Measurements from ENCODE around the gene ZBED1. TPM values are rescaled to one million over a fixed set of nuclear protein-coding genes. Genes with fewer than 3 reads are reported as not detected.
A peak's percentile ranks its signal among the peaks of the same experiment; 100 is the strongest.

The ZBED1 gene
- total and polyA plus RNA-seq, 9 of the 15 experiments (the other 6 are each of a cell fraction or from before 2014, with no cell fraction given) = 0.61 to 27.6 (median 13.9) TPM

DNA sequence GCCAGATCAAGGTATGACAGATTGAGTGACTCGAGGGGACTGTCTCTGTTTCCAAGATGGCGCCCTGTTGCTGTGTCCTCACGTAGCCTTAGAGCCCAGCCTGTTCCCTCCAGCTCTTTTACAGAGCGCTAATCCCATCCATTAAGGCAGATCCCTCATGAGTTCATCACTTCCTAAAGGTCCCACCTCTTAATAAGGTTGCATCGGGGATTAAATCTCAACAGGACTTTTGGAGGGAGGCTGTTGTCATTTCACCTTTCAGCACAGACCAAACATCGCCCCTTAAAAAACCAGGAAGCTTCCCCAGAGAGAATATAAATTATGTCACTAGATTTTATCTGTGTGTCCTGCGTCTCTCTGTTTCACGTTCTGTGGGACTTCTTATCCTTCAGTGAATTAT is 32.6 kb upstream of the ZBED1 start:
- POLR2A ChIA-PET = no interaction called here
- BruUV-seq (replicated peaks) = no TSS peak

More for the DNA sequence above, 32.6 kb upstream of the ZBED1 start:
- WGBS (ENCODE audit: insufficient coverage, low coverage, missing lambda C conversion rate) = 0% methylated on average over 7 of the region's 8 CpGs
- no peak overlapping the region for H3K9ac ChIP-seq (ENCODE audit: insufficient read depth in 1 of 2, low read depth in 2 of 2, low read length in 2 of 2)
- peak; percentile 80 for ATAC-seq
- H3K79me2 ChIP-seq (ENCODE audit: control insufficient read depth, insufficient read depth, low read length) = no peaks in the 10 kb centered on the region
- DNase-seq (ENCODE audit: extremely low read depth in 1 of 4, low spot score in 3 of 4) = peak in 1 of 4 experiments; percentile 8
- no peaks in the 10 kb centered on the region for H3K9me3 ChIP-seq (replicated peaks; ENCODE audit: control insufficient read depth, insufficient read depth, low read depth, low read length)
- H3K4me1 ChIP-seq (replicated peaks in 1 of 2; ENCODE audit: control insufficient read depth in 2 of 2, insufficient read depth in 2 of 2, low read length in 2 of 2) = no peaks in the 10 kb centered on the region; a peak in 1 of 5 replicates
- intact Hi-C loops (cut with micrococcal nuclease) = no loop called here
- H3K4me2 ChIP-seq (ENCODE audit: insufficient read depth, low read length) = peak overlapping the region; percentile 58
- in situ Hi-C loops (cut with MboI) = no loop called here
- H3K9me1 ChIP-seq (ENCODE audit: control insufficient read depth, insufficient read depth, low read length) = no peaks in the 10 kb centered on the region
- TF ChIP-seq MEIS2 (IDR thresholded peaks at IDR 0.05; ENCODE audit: partially characterized antibody) (peak; percentile 85), ATF7 (IDR thresholded peaks at IDR 0.05) (peak; percentile 41; the same call in 1 of the 2 replicates), SNIP1 (IDR thresholded peaks at IDR 0.05; ENCODE audit: low read depth) (no peak), ZNF224 (CRISPR knock-in tag; IDR thresholded peaks at IDR 0.05) (no peak), YY1 (IDR thresholded peaks at IDR 0.05; ENCODE audit: borderline replicate concordance in 1 of 3, control insufficient read depth in 1 of 3, extremely low read depth in 1 of 3, insufficient read depth in 3 of 3, insufficient read length in 1 of 3, insufficient replicate concordance in 2 of 3, low read depth in 1 of 3, low read length in 2 of 3) (peak; percentile 31 to 87 (median 37)), HDAC3 (IDR thresholded peaks at IDR 0.05; ENCODE audit: borderline replicate concordance, partially characterized antibody) (peak; percentile 26), THRA (IDR thresholded peaks at IDR 0.05) (peak; percentile 68; the same call in 1 of the 2 replicates), RCOR1 (IDR thresholded peaks at IDR 0.05; ENCODE audit: borderline replicate concordance in 1 of 2, low read depth in 2 of 2, low read length in 2 of 2) (0 out of 4 replicates have a peak, but pooled peaks of 1 of the 2 experiments have one; percentile 14), ZFP36 (IDR thresholded peaks at IDR 0.05; ENCODE audit: low read depth, low read length, partially characterized antibody) (no peak), PKNOX1 (IDR thresholded peaks at IDR 0.05) (peak; percentile 75), ELF1 (tag; IDR thresholded peaks at IDR 0.05) (peak; percentile 67), EHMT2 (IDR thresholded peaks at IDR 0.05) (peak; percentile 29; the same call in 1 of the 2 replicates), EP400 (IDR thresholded peaks at IDR 0.05) (0 out of 2 replicates have a peak, but pooled peaks have one; percentile 26), PML (IDR thresholded peaks at IDR 0.05; ENCODE audit: low read length) (no peak)
- TF ChIP-seq, protein P1, sequence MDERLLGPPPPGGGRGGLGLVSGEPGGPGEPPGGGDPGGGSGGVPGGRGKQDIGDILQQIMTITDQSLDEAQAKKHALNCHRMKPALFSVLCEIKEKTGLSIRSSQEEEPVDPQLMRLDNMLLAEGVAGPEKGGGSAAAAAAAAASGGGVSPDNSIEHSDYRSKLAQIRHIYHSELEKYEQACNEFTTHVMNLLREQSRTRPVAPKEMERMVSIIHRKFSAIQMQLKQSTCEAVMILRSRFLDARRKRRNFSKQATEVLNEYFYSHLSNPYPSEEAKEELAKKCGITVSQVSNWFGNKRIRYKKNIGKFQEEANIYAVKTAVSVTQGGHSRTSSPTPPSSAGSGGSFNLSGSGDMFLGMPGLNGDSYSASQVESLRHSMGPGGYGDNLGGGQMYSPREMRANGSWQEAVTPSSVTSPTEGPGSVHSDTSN (CRISPR knock-in tag; IDR thresholded peaks at IDR 0.05; ENCODE audit: low read depth) = no peak
- TF ChIP-seq, protein P1 (tag; conservative IDR thresholded peaks at IDR 0.05; ENCODE audit: low read depth) = peak; percentile 84
- CTCF ChIA-PET (ENCODE audit: low intra/inter-chr PET ratio) = no interaction called here
- peak overlapping the region; percentile 77 for H2AFZ ChIP-seq (ENCODE audit: low read depth, low read length)
- no peak overlapping the region for H3K27ac ChIP-seq (ENCODE audit: extremely low read depth, low read depth, low read length)
- H3K27me3 ChIP-seq (ENCODE audit: control insufficient read depth in 2 of 2, insufficient read depth in 2 of 2, low read length in 2 of 2) = peaks cover 2 to 3% of the 10 kb centered on the region in 2 experiments; a peak in 2 of 5 replicates
- no peak for FAIRE-seq
- no peak overlapping the region for H3K4me3 ChIP-seq
- H4K20me1 ChIP-seq (replicated peaks; ENCODE audit: control insufficient read depth, insufficient read depth, low read length) = no peaks in the 10 kb centered on the region
- H3K36me3 ChIP-seq (ENCODE audit: control insufficient read depth, insufficient read depth, low read length) = no peaks in the 10 kb centered on the region
